ENCODE measurements around the gene CACNA2D2. TPM values are rescaled to one million over a fixed set of nuclear protein-coding genes. Genes with fewer than 3 reads are reported as not detected.

Gene CACNA2D2
- total and polyA plus RNA-seq, 2 of the 8 experiments (the other 6 are each of a cell fraction or from before 2014, with no cell fraction given): 14.1 to 25.0 TPM

DNA sequence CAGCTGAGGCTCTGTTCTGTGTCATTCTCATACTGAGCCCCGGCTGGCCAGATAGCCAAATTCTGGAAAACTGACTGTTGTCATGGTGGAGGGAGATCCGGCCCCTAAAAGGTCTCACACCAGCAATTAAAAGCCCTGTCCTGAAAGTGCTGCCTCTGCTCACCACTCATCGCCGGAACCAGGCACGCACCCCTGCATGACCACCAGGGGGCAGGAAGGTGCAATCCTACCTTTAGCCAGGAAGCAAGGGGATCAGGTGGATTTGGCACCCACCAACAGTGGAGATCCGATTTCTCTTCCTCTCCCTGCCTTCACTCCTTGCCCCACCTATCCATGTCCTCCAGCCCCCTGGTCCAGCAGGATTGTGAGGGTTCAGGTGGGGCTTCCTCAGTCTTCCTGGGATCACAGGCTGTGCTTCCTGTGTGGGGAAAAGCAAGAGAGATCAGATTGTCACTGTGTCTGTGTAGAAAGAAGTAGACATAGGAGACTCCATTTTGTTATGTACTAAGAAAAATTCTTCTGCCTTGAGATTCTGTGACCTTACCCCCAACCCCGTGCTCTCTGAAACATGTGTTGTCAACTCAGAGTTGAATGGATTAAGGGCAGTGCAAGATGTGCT is 16.1 kb upstream of the CACNA2D2 start (continued):
- TF ChIP-seq SAP30 (IDR thresholded peaks at IDR 0.05; ENCODE audit: insufficient read depth, insufficient replicate concordance, low read length) (no peak), SIRT6 (IDR thresholded peaks at IDR 0.05; ENCODE audit: low read length) (no peak), RAD21 (IDR thresholded peaks at IDR 0.05 in 1 of 2, conservative IDR thresholded peaks at IDR 0.05 in 1 of 2; ENCODE audit: low read depth in 2 of 2, low read length in 2 of 2) (peak; percentile 80 to 86)
- TF ChIP-seq, protein P1, sequence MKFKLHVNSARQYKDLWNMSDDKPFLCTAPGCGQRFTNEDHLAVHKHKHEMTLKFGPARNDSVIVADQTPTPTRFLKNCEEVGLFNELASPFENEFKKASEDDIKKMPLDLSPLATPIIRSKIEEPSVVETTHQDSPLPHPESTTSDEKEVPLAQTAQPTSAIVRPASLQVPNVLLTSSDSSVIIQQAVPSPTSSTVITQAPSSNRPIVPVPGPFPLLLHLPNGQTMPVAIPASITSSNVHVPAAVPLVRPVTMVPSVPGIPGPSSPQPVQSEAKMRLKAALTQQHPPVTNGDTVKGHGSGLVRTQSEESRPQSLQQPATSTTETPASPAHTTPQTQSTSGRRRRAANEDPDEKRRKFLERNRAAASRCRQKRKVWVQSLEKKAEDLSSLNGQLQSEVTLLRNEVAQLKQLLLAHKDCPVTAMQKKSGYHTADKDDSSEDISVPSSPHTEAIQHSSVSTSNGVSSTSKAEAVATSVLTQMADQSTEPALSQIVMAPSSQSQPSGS (IDR thresholded peaks at IDR 0.05; ENCODE audit: low read length): no peak
- TF ChIP-seq, protein P2, sequence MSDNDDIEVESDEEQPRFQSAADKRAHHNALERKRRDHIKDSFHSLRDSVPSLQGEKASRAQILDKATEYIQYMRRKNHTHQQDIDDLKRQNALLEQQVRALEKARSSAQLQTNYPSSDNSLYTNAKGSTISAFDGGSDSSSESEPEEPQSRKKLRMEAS (IDR thresholded peaks at IDR 0.05): peak; percentile 64

Data from H1 (cell line).